HG02678 (cell line): Measurements from ENCODE around the gene CD86.
"Not testable (repeated sequence)": the region's sequence is repeated elsewhere in the genome, so short reads cannot be mapped to it uniquely, and the experiment has no call there.

Source experiments
- ATAC-seq: cut with Tn5 transposase; IDR thresholded peaks from one replicate; pipeline ENCODE4 v1.9.1; 2021; ENCODE audit warnings: mild to moderate bottlenecking, moderate library complexity; ENCODE audit not compliant: unreplicated experiment

Gene CD86

GRCh38 chr3:122146466-122146865 lies 91.3 kb downstream of the CD86 start:
- peak; percentile 76 for ATAC-seq

DNA sequence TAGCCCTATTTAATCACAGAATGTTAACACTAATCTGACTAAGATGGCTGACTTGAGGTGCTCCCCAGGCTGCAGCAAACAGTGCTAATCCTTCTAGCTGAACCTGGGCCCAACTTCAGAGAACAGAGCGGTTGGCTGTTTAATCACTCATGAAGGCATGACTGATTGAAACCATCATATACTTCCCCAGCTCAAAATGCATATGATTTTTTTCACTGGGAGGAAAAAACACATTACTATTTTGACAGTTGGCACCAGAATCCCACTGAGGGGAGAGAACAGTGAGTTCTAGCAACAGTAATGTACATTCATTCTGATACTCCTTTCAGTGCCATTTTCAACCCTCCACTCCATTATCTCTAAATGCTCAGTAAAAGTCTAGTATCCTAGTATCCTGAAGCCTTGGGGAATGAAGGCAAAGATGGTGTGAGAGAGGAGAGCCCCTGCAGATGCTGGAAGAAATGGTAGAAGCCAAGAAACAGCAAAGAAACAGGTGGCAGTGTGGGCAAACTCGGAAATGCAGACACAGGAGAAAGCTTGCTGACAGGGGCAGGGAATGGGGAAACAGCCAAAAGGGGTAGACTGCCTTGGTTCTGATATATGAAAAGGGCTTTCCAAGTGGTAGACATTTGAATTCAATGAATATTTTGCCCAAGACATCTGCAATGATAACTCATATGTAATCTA lies 93.9 kb downstream of the CD86 start:
- ATAC-seq, result no peak

GRCh38 chr3:122151480-122151879 lies 96.3 kb downstream of the CD86 start:
- ATAC-seq, result no peak

DNA sequence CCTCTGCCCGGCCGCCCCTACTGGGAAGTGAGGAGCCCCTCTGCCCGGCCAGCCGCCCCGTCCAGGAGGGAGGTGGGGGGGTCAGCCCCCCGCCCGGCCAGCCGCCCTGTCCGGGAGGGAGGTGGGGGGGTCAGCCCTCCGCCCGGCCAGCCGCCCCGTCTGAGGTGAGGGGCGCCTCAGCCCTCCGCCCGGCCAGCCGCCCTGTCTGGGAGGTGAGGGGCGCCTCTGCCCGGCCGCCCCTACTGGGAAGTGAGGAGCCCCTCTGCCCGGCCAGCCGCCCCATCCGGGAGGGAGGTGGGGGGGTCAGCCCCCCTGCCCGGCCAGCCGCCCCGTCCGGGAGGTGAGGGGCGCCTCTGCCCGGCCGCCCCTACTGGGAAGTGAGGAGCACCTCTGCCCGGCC lies 109.8 kb downstream of the CD86 start:
- ATAC-seq, result not testable (repeated sequence)

- ATAC-seq, result no peak
These were observed 112.5 kb downstream of the CD86 start for GRCh38 chr3:122167630-122168029.

GRCh38 chr3:122168044-122168443 lies 112.9 kb downstream of the CD86 start:
- no peak for ATAC-seq

DNA sequence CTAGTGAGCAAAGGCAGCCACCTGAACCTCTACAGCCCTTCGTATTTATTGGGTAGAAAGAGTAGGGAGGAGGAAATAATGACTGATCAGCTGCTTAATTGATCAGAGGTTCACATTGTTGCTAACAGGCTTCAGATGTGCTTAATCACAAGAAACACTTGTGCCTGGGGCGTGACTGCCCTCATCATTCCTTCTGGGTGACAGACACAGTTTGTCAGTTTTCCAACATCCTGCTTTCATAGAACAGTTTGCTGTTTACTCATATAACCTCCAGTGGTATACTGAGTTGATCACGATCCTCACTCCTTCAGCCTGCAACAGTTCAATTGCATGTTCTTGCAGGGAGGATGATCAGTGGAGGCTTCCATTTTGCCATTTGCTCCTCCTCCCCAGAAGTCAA lies 114.7 kb downstream of the CD86 start:
- ATAC-seq, result no peak
